AG04449 (cell line): Measurements from ENCODE around the gene PGF.

Experiments
- CTCF ChIA-PET: fragments of 350-600 bp; formaldehyde crosslinking; extraction: SDS; loops from one replicate; lab custom pipeline; 2021; ENCODE audit warnings: antibody characterized with exemption; lab: Yijun Ruan, JAX
- POLR2A ChIA-PET: fragments of 400-600, 350-600 bp; formaldehyde crosslinking; extraction: SDS; loops from one replicate; lab custom pipeline; 2020; ENCODE audit warnings: antibody characterized with exemption, inconsistent platforms; lab: Yijun Ruan, JAX
- DNase-seq: peaks from one replicate; pipeline ENCODE4 v3.0.0-alpha.2; 2010; ENCODE audit warnings: low read depth, low spot score
- H3K4me3 ChIP-seq: 2 replicates; pipeline ENCODE4 v1.5.1; 2011; ENCODE audit warnings: low read depth, mild to moderate bottlenecking, control low read depth, low read length
- TF ChIP-seq, protein P1 (sequence below): IDR thresholded peaks from one replicate; pipeline ENCODE4 v1.5.1; 2011; ENCODE audit warnings: mild to moderate bottlenecking, moderate library complexity, low read length, control low read depth, inconsistent platforms; ENCODE audit not compliant: insufficient read depth; ENCODE audit errors: missing control alignments

Gene PGF

DNA sequence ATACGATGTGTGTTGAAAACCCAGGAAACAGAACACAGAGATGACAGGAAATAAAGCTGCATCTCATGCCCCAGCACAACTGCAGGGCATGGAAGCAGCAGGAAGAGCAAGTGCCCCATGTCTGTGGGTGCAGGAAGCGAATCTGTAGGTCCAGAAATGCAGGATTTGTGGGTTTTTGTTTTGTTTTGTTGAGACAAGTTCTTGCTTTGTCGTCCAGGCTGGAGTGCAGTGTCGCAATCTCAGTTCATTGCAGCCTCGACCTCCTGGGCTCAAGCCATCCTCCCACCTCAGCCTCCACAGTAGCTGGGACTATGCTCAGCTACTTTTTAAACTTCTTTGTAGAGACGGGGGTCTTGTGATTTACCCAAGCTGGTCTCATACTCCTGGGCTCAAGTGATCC lies 26.2 kb downstream of the PGF start:
- ChIA-PET CTCF (interaction anchor here (1.0 to 4.8 kb wide), 4 partner anchors 12 to 159 kb away, joined by 3 to 42 read pairs (median 12); no protein-coding TSS in a partner anchor), POLR2A (no interaction called here)

DNA sequence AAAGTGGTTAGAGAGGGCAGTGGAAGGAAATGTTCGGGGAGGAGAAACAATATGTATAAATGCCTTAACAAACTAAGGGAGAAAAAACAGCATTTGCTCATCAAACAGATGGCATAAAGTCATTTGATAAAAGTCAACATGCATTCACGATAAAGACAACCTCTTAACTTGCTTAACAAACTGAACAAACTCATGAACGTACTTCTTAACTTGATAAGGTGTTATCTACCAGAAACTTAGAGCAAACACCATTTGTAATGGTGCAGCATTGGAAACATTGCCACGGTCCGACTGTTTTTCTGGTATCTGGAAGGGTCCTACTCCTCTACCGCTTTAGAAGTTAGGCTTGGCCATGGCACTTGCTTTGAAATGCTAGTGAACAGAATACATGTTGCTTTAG lies 28.2 kb downstream of the PGF start:
- H3K4me3 ChIP-seq, result no peak overlapping the region
- TF ChIP-seq, protein P1, sequence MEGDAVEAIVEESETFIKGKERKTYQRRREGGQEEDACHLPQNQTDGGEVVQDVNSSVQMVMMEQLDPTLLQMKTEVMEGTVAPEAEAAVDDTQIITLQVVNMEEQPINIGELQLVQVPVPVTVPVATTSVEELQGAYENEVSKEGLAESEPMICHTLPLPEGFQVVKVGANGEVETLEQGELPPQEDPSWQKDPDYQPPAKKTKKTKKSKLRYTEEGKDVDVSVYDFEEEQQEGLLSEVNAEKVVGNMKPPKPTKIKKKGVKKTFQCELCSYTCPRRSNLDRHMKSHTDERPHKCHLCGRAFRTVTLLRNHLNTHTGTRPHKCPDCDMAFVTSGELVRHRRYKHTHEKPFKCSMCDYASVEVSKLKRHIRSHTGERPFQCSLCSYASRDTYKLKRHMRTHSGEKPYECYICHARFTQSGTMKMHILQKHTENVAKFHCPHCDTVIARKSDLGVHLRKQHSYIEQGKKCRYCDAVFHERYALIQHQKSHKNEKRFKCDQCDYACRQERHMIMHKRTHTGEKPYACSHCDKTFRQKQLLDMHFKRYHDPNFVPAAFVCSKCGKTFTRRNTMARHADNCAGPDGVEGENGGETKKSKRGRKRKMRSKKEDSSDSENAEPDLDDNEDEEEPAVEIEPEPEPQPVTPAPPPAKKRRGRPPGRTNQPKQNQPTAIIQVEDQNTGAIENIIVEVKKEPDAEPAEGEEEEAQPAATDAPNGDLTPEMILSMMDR, result no peak
- DNase-seq, result no peak
- POLR2A ChIA-PET, result no interaction called here
- CTCF ChIA-PET, result interaction anchor here (0.7 kb wide), 1 partner anchor 161 kb away, joined by 4 read pairs; no protein-coding TSS in a partner anchor

More for the DNA sequence above, 26.2 kb downstream of the PGF start:
- TF ChIP-seq, protein P1, result no peak
- no peak for DNase-seq
- H3K4me3 ChIP-seq, result no peak overlapping the region

DNA sequence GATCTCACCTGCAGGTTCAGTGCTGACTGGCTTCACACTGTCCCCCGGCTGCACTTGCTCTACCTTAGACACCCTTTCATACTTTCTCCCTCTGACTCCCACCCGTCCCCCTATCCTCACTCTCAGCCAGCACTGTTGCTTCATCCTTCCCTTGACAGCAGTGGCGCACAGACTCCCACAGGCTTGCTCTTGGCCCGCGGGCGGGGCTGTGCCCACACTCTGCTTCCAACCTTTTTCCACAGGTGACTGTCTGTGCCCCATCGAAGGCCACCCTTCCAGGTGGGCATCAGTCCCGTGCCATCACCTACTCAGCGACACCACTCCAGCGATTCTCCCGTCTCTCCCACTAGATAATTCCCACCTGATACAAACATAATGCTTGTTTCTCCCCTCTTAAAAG lies 31.3 kb downstream of the PGF start:
- DNase-seq, result no peak
- TF ChIP-seq, protein P1, result no peak
- CTCF ChIA-PET, result interaction anchor here (1.0 to 4.9 kb wide), 7 partner anchors 15 to 171 kb away, joined by 3 to 35 read pairs (median 10); no protein-coding TSS in a partner anchor
- no peak overlapping the region for H3K4me3 ChIP-seq
- POLR2A ChIA-PET, result no interaction called here

DNA sequence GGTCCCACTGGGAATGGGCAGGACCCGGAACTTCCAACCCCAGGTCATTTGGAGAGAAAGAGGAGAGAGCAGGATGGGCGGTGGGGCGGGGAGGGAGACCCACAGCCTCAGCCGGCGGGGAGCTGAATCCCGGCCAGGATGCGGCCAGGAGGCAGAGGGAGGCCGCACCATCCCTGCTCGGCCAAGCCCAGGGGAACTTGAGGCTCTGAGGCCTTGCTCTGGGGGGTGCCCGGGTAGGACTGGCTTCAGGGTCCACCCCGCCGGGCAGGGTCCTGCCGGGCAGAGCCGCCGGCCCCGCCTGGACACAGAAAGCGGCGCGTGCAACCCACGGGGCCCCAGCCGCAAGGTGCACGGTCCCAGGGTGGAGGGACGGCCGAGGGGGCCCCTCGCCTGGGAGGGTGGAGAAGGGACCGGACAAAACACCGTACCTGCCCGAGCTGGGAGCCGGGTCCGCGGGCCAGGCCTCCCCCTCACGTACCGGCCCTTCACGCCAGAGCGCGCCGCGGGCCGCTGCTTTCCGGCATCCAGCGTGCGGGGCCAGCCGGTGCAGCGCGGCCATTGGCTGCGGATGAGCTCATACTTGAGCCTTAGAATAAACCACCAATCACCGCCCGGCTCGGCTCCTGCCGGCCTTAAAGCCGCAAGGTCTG lies 32.5 kb downstream of the PGF start, which contains the start of gene RPS6KL1:
TSS of gene RPS6KL1 (minus strand) at position 509 of the 650 bp plus-strand sequence. CDS start 1,719 bp downstream, outside the sequence.
- ChIA-PET CTCF (interaction anchor here (0.9 to 4.9 kb wide), 12 partner anchors 10 to 172 kb away, joined by 3 to 35 read pairs (median 4); no protein-coding TSS in a partner anchor), POLR2A (interaction anchor here (0.5 kb wide), 1 partner anchor 49 kb away, joined by 3 read pairs; no protein-coding TSS in a partner anchor)
- DNase-seq, result no peak
- TF ChIP-seq, protein P1, result no peak
- H3K4me3 ChIP-seq, result peak within 1 kb of the TSS; percentile 49

DNA sequence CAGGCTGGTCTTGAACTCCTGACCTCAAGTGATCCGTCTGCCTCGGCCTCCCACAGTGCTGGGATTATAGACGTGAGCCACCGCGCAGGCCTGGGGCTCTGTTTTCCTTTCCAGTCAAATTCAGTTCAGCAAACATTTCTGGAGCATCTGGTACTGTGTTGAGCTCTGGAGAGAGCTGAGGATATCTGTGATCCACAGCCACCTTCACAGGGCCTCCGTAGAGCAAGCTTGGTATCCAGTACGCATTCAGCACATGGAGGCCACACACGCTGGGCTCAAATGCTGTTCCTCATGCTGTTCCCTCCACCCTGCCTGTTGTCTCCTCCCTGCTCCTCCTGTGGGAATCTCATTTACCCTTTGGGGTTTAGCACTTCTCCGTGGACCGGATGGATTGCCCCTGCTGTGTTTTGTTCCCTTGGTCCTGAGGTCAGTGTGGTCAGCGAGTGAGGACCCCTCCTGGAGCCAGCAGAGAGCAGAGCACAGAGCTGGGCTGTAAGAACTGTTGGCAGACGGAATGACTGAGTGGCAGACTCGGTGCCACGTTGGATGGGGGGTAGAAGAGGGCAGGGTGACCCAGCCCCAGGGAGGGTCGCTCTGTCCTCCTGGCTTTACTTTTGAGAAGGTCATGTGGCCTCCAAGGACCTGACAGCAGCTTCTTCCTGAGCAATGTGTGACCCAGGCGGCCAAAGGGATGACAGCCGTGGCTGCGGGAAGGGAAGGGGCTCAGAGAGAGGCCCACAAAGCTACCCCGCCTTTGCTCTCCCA lies 33.2 kb downstream of the PGF start:
- POLR2A ChIA-PET, result interaction anchor here (0.5 kb wide), 1 partner anchor 48 kb away, joined by 3 read pairs; no protein-coding TSS in a partner anchor
- DNase-seq, result no peak
- TF ChIP-seq, protein P1, result no peak
- CTCF ChIA-PET, result interaction anchor here (0.9 to 4.9 kb wide), 9 partner anchors 9 to 168 kb away, joined by 3 to 35 read pairs (median 7); no protein-coding TSS in a partner anchor
- H3K4me3 ChIP-seq, result no peak overlapping the region
